Esophagus muscularis mucosa (tissue), 2 donors: ENCODE measurements around the gene IRX1.

Experiments used
- EP300 ChIP-seq: sonication (generic); formaldehyde crosslinking; IDR thresholded peaks from one replicate; pipeline ENCODE4 v1.6.1; 2017; ENCODE audit warnings: antibody characterized with exemption
- POLR2A ChIP-seq: fragments of 450-650 bp; IDR thresholded peaks from one replicate; pipeline ENCODE4 v1.6.1; 2017; ENCODE audit warnings: antibody characterized with exemption, moderate library complexity, mild to moderate bottlenecking, low read depth

- TF ChIP-seq EP300 = no peak
- no peak for TF ChIP-seq POLR2A
Measured at GRCh38 chr5:3625626-3626025, 30.0 kb downstream of the IRX1 start.
